ENCODE data around the gene HSF4.

The HSF4 gene

GRCh38 chr16:67202426-67202825, 37.9 kb downstream of the HSF4 start:
- no peak for TF ChIP-seq CTCF (IDR thresholded peaks at IDR 0.05; ENCODE audit: insufficient read depth, low read length, missing control alignments)
- ChIA-PET POLR2A (interaction anchor here (0.6 kb wide), 2 partner anchors 21 to 24 kb away, joined by 3 read pairs; no protein-coding TSS in a partner anchor), CTCF (interaction anchor here (0.8 to 1.0 kb wide), 2 partner anchors 9 to 13 kb away, joined by 3 read pairs; no protein-coding TSS in a partner anchor)
- H3K4me3 ChIP-seq (ENCODE audit: low read depth, low read length), result no peak overlapping the region
- DNase-seq (ENCODE audit: low read depth, low spot score), result no peak

- H3K4me3 ChIP-seq (ENCODE audit: low read depth, low read length), result no peak overlapping the region
- CTCF ChIA-PET, result interaction anchor here (0.8 kb wide), 1 partner anchor 10 kb away, joined by 3 read pairs; no protein-coding TSS in a partner anchor
- POLR2A ChIA-PET, result no interaction called here
- DNase-seq (ENCODE audit: low read depth, low spot score), result no peak
- no peak for TF ChIP-seq CTCF (IDR thresholded peaks at IDR 0.05; ENCODE audit: insufficient read depth, low read length, missing control alignments)
Observed at GRCh38 chr16:67202956-67203493, 38.5 kb downstream of the HSF4 start.

GRCh38 chr16:67204076-67204475, 39.5 kb downstream of the HSF4 start:
- POLR2A ChIA-PET, result interaction anchor here (2.1 kb wide), 1 partner anchor 23 kb away, joined by 6 read pairs; the partner anchor contains the start of gene TMEM208
- no peak for DNase-seq (ENCODE audit: low read depth, low spot score)
- TF ChIP-seq CTCF (IDR thresholded peaks at IDR 0.05; ENCODE audit: insufficient read depth, low read length, missing control alignments), result no peak
- CTCF ChIA-PET, result interaction anchor here (0.6 kb wide), 1 partner anchor 94 kb away, joined by 3 read pairs; no protein-coding TSS in a partner anchor
- no peak overlapping the region for H3K4me3 ChIP-seq (ENCODE audit: low read depth, low read length)

- CTCF ChIA-PET, result interaction anchor here (10.5 kb wide), 1 partner anchor 10 kb away, joined by 83 read pairs; the partner anchor contains the start of genes E2F4 and ELMO3
- DNase-seq (ENCODE audit: low read depth, low spot score), result no peak
- no peak overlapping the region for H3K4me3 ChIP-seq (ENCODE audit: low read depth, low read length)
- POLR2A ChIA-PET, result interaction anchor here (0.5 kb wide), 1 partner anchor 316 kb away, joined by 3 read pairs; no protein-coding TSS in a partner anchor
- no peak for TF ChIP-seq CTCF (IDR thresholded peaks at IDR 0.05; ENCODE audit: insufficient read depth, low read length, missing control alignments)
Observed at GRCh38 chr16:67206129-67206837, 41.7 kb downstream of the HSF4 start.

GRCh38 chr16:67206838-67207248, 42.3 kb downstream of the HSF4 start:
- CTCF ChIA-PET, result interaction anchor here (1.6 to 10.5 kb wide), 2 partner anchors 10 to 12 kb away, joined by 3 to 83 read pairs; partner anchors contain the start of genes E2F4 and ELMO3
- TF ChIP-seq CTCF (IDR thresholded peaks at IDR 0.05; ENCODE audit: insufficient read depth, low read length, missing control alignments), result no peak
- POLR2A ChIA-PET, result interaction anchor here (0.5 to 1.1 kb wide), 2 partner anchors 13 to 317 kb away, joined by 3 read pairs; no protein-coding TSS in a partner anchor
- no peak overlapping the region for H3K4me3 ChIP-seq (ENCODE audit: low read depth, low read length)
- no peak for DNase-seq (ENCODE audit: low read depth, low spot score)

All from AG04449 (cell line).